DOHH2 (cell line): ENCODE data around the gene SCO1.

ENCODE experiments used
- H3F3A ChIP-seq: fragments of 200-600 bp; sonication (generic), shearing (Covaris generic); 2 replicates; pipeline ENCODE4 v1.6.0; 2016; ENCODE audit warnings: antibody characterized with exemption, mild to moderate bottlenecking; ENCODE audit not compliant: control insufficient read depth, insufficient read depth
- H3K27ac ChIP-seq: fragments of 200-600 bp; sonication (generic); 2 replicates; pipeline ENCODE4 v1.5.1; 2014; ENCODE audit warnings: low read depth, mild to moderate bottlenecking, low read length, moderate library complexity
- H3K27me3 ChIP-seq: fragments of 200-600 bp; sonication (generic); 2 replicates; pipeline ENCODE4 v1.6.1; 2014; ENCODE audit warnings: mild to moderate bottlenecking, low read length, mixed read lengths; ENCODE audit not compliant: control insufficient read depth
- H3K36me3 ChIP-seq: fragments of 200-600 bp; sonication (generic); 2 replicates; pipeline ENCODE4 v1.6.1; 2014; ENCODE audit warnings: mild to moderate bottlenecking, low read length, moderate library complexity, mixed read lengths; ENCODE audit not compliant: control insufficient read depth
- H3K4me1 ChIP-seq: fragments of 200-600 bp; sonication (generic); 2 replicates; pipeline ENCODE4 v1.6.1; 2014; ENCODE audit warnings: mild to moderate bottlenecking, low read length, mixed read lengths; ENCODE audit not compliant: control insufficient read depth
- H3K4me2 ChIP-seq: fragments of 200-600 bp; sonication (generic); 2 replicates; pipeline ENCODE4 v1.6.0; 2014; ENCODE audit warnings: mild to moderate bottlenecking, low read length, moderate library complexity
- H3K4me3 ChIP-seq: fragments of 200-600 bp; sonication (generic); 2 replicates; pipeline ENCODE4 v1.5.1; 2014; ENCODE audit warnings: mild to moderate bottlenecking, low read length, mixed read lengths
- H3K79me2 ChIP-seq: fragments of 200-600 bp; sonication (generic); 2 replicates; pipeline ENCODE4 v1.6.1; 2014; ENCODE audit warnings: mild to moderate bottlenecking, low read length, mixed read lengths; ENCODE audit not compliant: control insufficient read depth
- H3K9me2 ChIP-seq: fragments of 200-600 bp; sonication (generic); replicated peaks from 2 replicates; pipeline ENCODE4 v1.6.1; 2014; ENCODE audit warnings: mild to moderate bottlenecking, low read length, mixed read lengths; ENCODE audit not compliant: control insufficient read depth
- H3K9me3 ChIP-seq: fragments of 200-600 bp; sonication (generic); 2 replicates; pipeline ENCODE4 v1.6.1; 2014; ENCODE audit warnings: antibody characterized with exemption, low read length, mixed read lengths; ENCODE audit not compliant: control insufficient read depth, insufficient read depth
- H4K20me1 ChIP-seq: fragments of 200-600 bp; sonication (generic); 2 replicates; pipeline ENCODE4 v1.6.0; 2014; ENCODE audit warnings: low read depth, mild to moderate bottlenecking, antibody characterized with exemption, low read length, moderate library complexity; ENCODE audit not compliant: control insufficient read depth, insufficient read depth
- CTCF ChIP-seq: fragments of 200-600 bp; sonication (generic); IDR thresholded peaks from one replicate; pipeline ENCODE4 v1.5.1; 2014; ENCODE audit warnings: antibody characterized with exemption, mild to moderate bottlenecking, low read depth, low read length; ENCODE audit not compliant: poor library complexity, severe bottlenecking
- EZH2phosphoT487 ChIP-seq: fragments of 200-600 bp; sonication (generic); IDR thresholded peaks from 2 replicates; pipeline ENCODE4 v1.6.1; 2017; ENCODE audit warnings: borderline replicate concordance, mild to moderate bottlenecking, antibody characterized with exemption, low read length, moderate library complexity, mixed read lengths

SCO1 gene

GRCh38 chr17:10697092-10698081 lies at the start of gene SCO1, which contains the start of gene ADPRM:
TSS of gene SCO1 (minus strand) at chr17:10697533. CDS start at chr17:10697507, 26 bp downstream.
TSS of gene ADPRM (plus strand) at chr17:10697594. CDS start at chr17:10704927, 7,333 bp downstream.
- peak within 1 kb of the TSS; percentile 83 for H3K4me2 ChIP-seq
- no peaks in the 10 kb centered on the region for H3K27me3 ChIP-seq
- peak within 1 kb of the TSS; percentile 95 for H3K4me3 ChIP-seq
- H3K9me3 ChIP-seq, result no peaks in the 10 kb centered on the region
- H3K36me3 ChIP-seq, result peaks cover 46% of the 10 kb centered on the region
- no peaks in the 10 kb centered on the region for H3F3A ChIP-seq
- H3K79me2 ChIP-seq, result peaks cover 72% of the 10 kb centered on the region
- H4K20me1 ChIP-seq, result 0 out of 2 replicates have a peak, but pooled peaks cover 7% of the 10 kb centered on the region
- peaks cover 21% of the 10 kb centered on the region for H3K4me1 ChIP-seq
- TF ChIP-seq EZH2phosphoT487 (no peak), CTCF (peak; percentile 37)
- H3K27ac ChIP-seq, result peak within 1 kb of the TSS; percentile 69
- H3K9me2 ChIP-seq, result no peaks in the 10 kb centered on the region

GRCh38 chr17:10745231-10745630 lies 47.9 kb upstream of the SCO1 start:
- no peaks in the 10 kb centered on the region for H3K36me3 ChIP-seq
- no peak overlapping the region for H3K4me2 ChIP-seq

GRCh38 chr17:10744501-10745000 lies 47.2 kb upstream of the SCO1 start:
- TF ChIP-seq EZH2phosphoT487 (no peak), CTCF (no peak)
- no peaks in the 10 kb centered on the region for H4K20me1 ChIP-seq
- no peaks in the 10 kb centered on the region for H3K79me2 ChIP-seq
- H3K27ac ChIP-seq, result no peak overlapping the region
- H3K4me1 ChIP-seq, result no peaks in the 10 kb centered on the region
- no peaks in the 10 kb centered on the region for H3K9me2 ChIP-seq
- H3K4me2 ChIP-seq, result no peak overlapping the region
- no peak overlapping the region for H3K4me3 ChIP-seq
- no peaks in the 10 kb centered on the region for H3K9me3 ChIP-seq
- H3F3A ChIP-seq, result no peaks in the 10 kb centered on the region
- no peaks in the 10 kb centered on the region for H3K27me3 ChIP-seq
- H3K36me3 ChIP-seq, result no peaks in the 10 kb centered on the region

More at GRCh38 chr17:10745231-10745630, 47.9 kb upstream of the SCO1 start:
- Histone ChIP-seq H3K4me3 (no peak overlapping the region), H3K9me2 (no peaks in the 10 kb centered on the region), H3K27ac (no peak overlapping the region), H3K27me3 (no peaks in the 10 kb centered on the region), H3K79me2 (no peaks in the 10 kb centered on the region), H3K9me3 (no peaks in the 10 kb centered on the region), H4K20me1 (no peaks in the 10 kb centered on the region), H3F3A (no peaks in the 10 kb centered on the region), H3K4me1 (no peaks in the 10 kb centered on the region)
- no peak for TF ChIP-seq CTCF
- TF ChIP-seq EZH2phosphoT487, result no peak
